HepG2 (cell line): ENCODE measurements around the gene UQCRC2. TPM values are rescaled to one million over a fixed set of nuclear protein-coding genes. Genes with fewer than 3 reads are reported as not detected.

Experiments
- ARID2 ChIP-seq: sonication (generic); formaldehyde crosslinking; IDR thresholded peaks from 2 replicates; pipeline ENCODE4 v1.8.1; 2022; ENCODE audit warnings: mild to moderate bottlenecking, missing genetic modification reagents, borderline replicate concordance
- HNRNPLL ChIP-seq: fragments of 200-400 bp; formaldehyde crosslinking; IDR thresholded peaks from 2 replicates; pipeline ENCODE4 v1.6.1; 2017; ENCODE audit warnings: mild to moderate bottlenecking, low read depth, low read length; ENCODE audit not compliant: poor library complexity, severe bottlenecking
- HOXA3 ChIP-seq: sonication (generic); formaldehyde crosslinking; IDR thresholded peaks from 2 replicates; pipeline ENCODE4 v1.5.0; 2020; ENCODE audit warnings: missing genetic modification reagents
- KDM2A ChIP-seq: sonication (generic); formaldehyde crosslinking; IDR thresholded peaks from 2 replicates; pipeline ENCODE4 v1.4.0; 2020; ENCODE audit warnings: low read depth, missing genetic modification reagents, borderline replicate concordance
- RFXAP ChIP-seq: sonication (generic); formaldehyde crosslinking; IDR thresholded peaks from 2 replicates; pipeline ENCODE4 v1.4.0; 2020; ENCODE audit warnings: missing genetic modification reagents, borderline replicate concordance
- SIN3B ChIP-seq: fragments of 150-350 bp; IDR thresholded peaks from 2 replicates; pipeline ENCODE4 v1.6.1; 2014; ENCODE audit warnings: low read length
- ZFP37 ChIP-seq: sonication (generic); formaldehyde crosslinking; IDR thresholded peaks from 2 replicates; pipeline ENCODE4 v1.4.0; 2020; ENCODE audit warnings: missing genetic modification reagents, borderline replicate concordance
- ZNF670 ChIP-seq: sonication (generic); formaldehyde crosslinking; IDR thresholded peaks from 2 replicates; pipeline ENCODE4 v1.8.0; 2022; ENCODE audit warnings: mild to moderate bottlenecking, missing genetic modification reagents, borderline replicate concordance
- ZNF75D ChIP-seq: sonication (generic); formaldehyde crosslinking; IDR thresholded peaks from 2 replicates; pipeline ENCODE4 v1.8.1; 2023; ENCODE audit warnings: missing genetic modification reagents, mild to moderate bottlenecking, borderline replicate concordance
- ZNF816 ChIP-seq: sonication (generic); formaldehyde crosslinking; IDR thresholded peaks from 2 replicates; pipeline ENCODE4 v1.8.0; 2022; ENCODE audit warnings: missing genetic modification reagents, mild to moderate bottlenecking, borderline replicate concordance
- polyA plus RNA-seq, 8 experiments: library from polyadenylated mRNA; depleted of rRNA in 3 of 8; stranded (reverse) in 7 of 8; unstranded in 1 of 8; fragments of >200 nt; fragmentation: Illumina TruSeq in 4 of 8; extraction: Trizol in 4 of 8; gene quantifications; 2 replicates each; pipeline versions ENCODE4 v1.2.1 to v1.2.3, GENCODE V29; 2011 to 2016; ENCODE audit warnings: low read depth in 4 of 8, missing spikeins in 1 of 8, mixed read lengths in 1 of 8; ENCODE audit not compliant: insufficient read depth in 1 of 8
- total RNA-seq, 5 experiments: library from RNA; depleted of rRNA; stranded (reverse); fragments of >200 nt; fragmentation: Illumina TruSeq; extraction: Trizol; gene quantifications; 2 replicates each; pipeline ENCODE4 v1.2.3, GENCODE V29; 2016; ENCODE audit warnings: low read depth in 1 of 5
- TF ChIP-seq, protein P1 (sequence below): sonication (generic); formaldehyde crosslinking; IDR thresholded peaks from 2 replicates; pipeline ENCODE4 v1.5.0; 2020; ENCODE audit warnings: mild to moderate bottlenecking, missing genetic modification reagents, borderline replicate concordance
- TF ChIP-seq, protein P2 (sequence below): sonication (generic); formaldehyde crosslinking; IDR thresholded peaks from 2 replicates; pipeline ENCODE4 v1.4.0; 2020; ENCODE audit warnings: missing genetic modification reagents

Gene UQCRC2
- total and polyA plus RNA-seq, 2 of the 13 experiments (the other 11 are each of a cell fraction or from before 2014, with no cell fraction given) = 442 to 536 TPM

DNA sequence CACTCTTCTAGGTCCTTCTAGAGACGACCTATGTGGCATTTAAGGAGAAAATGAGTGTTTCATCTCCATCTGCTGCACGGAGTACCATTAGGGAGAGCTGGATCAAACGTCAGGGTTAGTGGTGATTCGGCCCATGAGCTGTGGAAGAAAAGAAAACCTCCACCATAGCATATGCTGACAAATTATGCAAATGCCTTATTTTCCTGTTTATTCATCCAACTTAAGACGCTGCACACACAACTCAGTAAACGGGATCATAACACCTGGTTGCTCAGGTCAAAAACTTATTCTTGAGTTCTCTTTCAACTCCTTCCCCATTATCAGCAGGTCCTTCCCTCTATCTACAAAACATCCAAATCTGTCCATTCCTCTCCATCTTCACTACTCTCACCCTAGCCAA lies 53.5 kb downstream of the UQCRC2 start (continued):
- TF ChIP-seq, protein P1, sequence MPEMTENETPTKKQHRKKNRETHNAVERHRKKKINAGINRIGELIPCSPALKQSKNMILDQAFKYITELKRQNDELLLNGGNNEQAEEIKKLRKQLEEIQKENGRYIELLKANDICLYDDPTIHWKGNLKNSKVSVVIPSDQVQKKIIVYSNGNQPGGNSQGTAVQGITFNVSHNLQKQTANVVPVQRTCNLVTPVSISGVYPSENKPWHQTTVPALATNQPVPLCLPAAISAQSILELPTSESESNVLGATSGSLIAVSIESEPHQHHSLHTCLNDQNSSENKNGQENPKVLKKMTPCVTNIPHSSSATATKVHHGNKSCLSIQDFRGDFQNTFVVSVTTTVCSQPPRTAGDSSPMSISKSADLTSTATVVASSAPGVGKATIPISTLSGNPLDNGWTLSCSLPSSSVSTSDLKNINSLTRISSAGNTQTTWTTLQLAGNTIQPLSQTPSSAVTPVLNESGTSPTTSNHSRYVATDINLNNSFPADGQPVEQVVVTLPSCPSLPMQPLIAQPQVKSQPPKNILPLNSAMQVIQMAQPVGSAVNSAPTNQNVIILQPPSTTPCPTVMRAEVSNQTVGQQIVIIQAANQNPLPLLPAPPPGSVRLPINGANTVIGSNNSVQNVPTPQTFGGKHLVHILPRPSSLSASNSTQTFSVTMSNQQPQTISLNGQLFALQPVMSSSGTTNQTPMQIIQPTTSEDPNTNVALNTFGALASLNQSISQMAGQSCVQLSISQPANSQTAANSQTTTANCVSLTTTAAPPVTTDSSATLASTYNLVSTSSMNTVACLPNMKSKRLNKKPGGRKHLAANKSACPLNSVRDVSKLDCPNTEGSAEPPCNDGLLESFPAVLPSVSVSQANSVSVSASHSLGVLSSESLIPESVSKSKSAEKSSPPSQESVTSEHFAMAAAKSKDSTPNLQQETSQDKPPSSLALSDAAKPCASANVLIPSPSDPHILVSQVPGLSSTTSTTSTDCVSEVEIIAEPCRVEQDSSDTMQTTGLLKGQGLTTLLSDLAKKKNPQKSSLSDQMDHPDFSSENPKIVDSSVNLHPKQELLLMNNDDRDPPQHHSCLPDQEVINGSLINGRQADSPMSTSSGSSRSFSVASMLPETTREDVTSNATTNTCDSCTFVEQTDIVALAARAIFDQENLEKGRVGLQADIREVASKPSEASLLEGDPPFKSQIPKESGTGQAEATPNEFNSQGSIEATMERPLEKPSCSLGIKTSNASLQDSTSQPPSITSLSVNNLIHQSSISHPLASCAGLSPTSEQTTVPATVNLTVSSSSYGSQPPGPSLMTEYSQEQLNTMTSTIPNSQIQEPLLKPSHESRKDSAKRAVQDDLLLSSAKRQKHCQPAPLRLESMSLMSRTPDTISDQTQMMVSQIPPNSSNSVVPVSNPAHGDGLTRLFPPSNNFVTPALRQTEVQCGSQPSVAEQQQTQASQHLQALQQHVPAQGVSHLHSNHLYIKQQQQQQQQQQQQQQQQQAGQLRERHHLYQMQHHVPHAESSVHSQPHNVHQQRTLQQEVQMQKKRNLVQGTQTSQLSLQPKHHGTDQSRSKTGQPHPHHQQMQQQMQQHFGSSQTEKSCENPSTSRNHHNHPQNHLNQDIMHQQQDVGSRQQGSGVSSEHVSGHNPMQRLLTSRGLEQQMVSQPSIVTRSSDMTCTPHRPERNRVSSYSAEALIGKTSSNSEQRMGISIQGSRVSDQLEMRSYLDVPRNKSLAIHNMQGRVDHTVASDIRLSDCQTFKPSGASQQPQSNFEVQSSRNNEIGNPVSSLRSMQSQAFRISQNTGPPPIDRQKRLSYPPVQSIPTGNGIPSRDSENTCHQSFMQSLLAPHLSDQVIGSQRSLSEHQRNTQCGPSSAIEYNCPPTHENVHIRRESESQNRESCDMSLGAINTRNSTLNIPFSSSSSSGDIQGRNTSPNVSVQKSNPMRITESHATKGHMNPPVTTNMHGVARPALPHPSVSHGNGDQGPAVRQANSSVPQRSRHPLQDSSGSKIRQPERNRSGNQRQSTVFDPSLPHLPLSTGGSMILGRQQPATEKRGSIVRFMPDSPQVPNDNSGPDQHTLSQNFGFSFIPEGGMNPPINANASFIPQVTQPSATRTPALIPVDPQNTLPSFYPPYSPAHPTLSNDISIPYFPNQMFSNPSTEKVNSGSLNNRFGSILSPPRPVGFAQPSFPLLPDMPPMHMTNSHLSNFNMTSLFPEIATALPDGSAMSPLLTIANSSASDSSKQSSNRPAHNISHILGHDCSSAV (CRISPR knock-in tag) = peak; percentile 81; the same call in 1 of the 2 replicates
- TF ChIP-seq, protein P2, sequence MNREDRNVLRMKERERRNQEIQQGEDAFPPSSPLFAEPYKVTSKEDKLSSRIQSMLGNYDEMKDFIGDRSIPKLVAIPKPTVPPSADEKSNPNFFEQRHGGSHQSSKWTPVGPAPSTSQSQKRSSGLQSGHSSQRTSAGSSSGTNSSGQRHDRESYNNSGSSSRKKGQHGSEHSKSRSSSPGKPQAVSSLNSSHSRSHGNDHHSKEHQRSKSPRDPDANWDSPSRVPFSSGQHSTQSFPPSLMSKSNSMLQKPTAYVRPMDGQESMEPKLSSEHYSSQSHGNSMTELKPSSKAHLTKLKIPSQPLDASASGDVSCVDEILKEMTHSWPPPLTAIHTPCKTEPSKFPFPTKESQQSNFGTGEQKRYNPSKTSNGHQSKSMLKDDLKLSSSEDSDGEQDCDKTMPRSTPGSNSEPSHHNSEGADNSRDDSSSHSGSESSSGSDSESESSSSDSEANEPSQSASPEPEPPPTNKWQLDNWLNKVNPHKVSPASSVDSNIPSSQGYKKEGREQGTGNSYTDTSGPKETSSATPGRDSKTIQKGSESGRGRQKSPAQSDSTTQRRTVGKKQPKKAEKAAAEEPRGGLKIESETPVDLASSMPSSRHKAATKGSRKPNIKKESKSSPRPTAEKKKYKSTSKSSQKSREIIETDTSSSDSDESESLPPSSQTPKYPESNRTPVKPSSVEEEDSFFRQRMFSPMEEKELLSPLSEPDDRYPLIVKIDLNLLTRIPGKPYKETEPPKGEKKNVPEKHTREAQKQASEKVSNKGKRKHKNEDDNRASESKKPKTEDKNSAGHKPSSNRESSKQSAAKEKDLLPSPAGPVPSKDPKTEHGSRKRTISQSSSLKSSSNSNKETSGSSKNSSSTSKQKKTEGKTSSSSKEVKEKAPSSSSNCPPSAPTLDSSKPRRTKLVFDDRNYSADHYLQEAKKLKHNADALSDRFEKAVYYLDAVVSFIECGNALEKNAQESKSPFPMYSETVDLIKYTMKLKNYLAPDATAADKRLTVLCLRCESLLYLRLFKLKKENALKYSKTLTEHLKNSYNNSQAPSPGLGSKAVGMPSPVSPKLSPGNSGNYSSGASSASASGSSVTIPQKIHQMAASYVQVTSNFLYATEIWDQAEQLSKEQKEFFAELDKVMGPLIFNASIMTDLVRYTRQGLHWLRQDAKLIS (CRISPR knock-in tag) = no peak
- TF ChIP-seq SIN3B = no peak
- TF ChIP-seq KDM2A = no peak
- TF ChIP-seq ZNF670 (CRISPR knock-in tag) = no peak
- TF ChIP-seq ZNF75D (CRISPR knock-in tag) = 0 out of 2 replicates have a peak, but pooled peaks have one; percentile 49
- TF ChIP-seq HOXA3 (CRISPR knock-in tag) = no peak
- TF ChIP-seq HNRNPLL = no peak
- TF ChIP-seq ZNF816 (CRISPR knock-in tag) = no peak
- no peak for TF ChIP-seq RFXAP (CRISPR knock-in tag)
- no peak for TF ChIP-seq ARID2
- no peak for TF ChIP-seq ZFP37 (CRISPR knock-in tag)
- TF ChIP-seq, all 625 proteins: peak for 8
